ENCODE results near the gene SUSD5. TPM values are rescaled to one million over a fixed set of nuclear protein-coding genes. Genes with fewer than 3 reads are reported as not detected.
"Not testable (repeated sequence)": the region's sequence is repeated elsewhere in the genome, so short reads cannot be mapped to it uniquely, and the experiment has no call there.

Gene SUSD5
- total and polyA plus RNA-seq, 2 donors from 2014 or later = 1.2 to 13.8 TPM

- Histone ChIP-seq H3K9me3 (ENCODE audit: control insufficient read depth in 2 of 3, insufficient read depth in 1 of 3, low read length in 3 of 3) (no peaks in the 10 kb centered on the region), H3K9ac (ENCODE audit: low read length in 3 of 3) (peak overlapping the region in 2 of 3 donors; percentile 63 to 80), H3K27ac (ENCODE audit: low read depth in 2 of 2, low read length in 2 of 2) (peak overlapping the region; percentile 93 to 98), H3K4me3 (ENCODE audit: low read length in 3 of 3) (peak overlapping the region; percentile 64 to 87 (median 74)), H3K4me1 (ENCODE audit: control insufficient read depth in 2 of 3, insufficient read depth in 2 of 3, low read depth in 1 of 3, low read length in 3 of 3) (peaks cover 0 to 7% (median 3%) of the 10 kb centered on the region in 3 donors), H3K27me3 (ENCODE audit: control insufficient read depth, insufficient read depth, low read length) (no peaks in the 10 kb centered on the region), H3K36me3 (ENCODE audit: control insufficient read depth in 2 of 3, insufficient read depth in 3 of 3, low read length in 3 of 3) (no peaks in the 10 kb centered on the region)
- intact Hi-C loops (cut with DNase I) = no loop called here
- DNase-seq = no peak
- FAIRE-seq = no peak
- no peak for TF ChIP-seq CTCF (IDR thresholded peaks at IDR 0.05; ENCODE audit: borderline replicate concordance, extremely low read depth, insufficient read depth)
These were observed 104.0 kb downstream of the SUSD5 start for GRCh38 chr3:33114622-33115023.

- no peak for TF ChIP-seq CTCF (IDR thresholded peaks at IDR 0.05; ENCODE audit: borderline replicate concordance, extremely low read depth, insufficient read depth)
- FAIRE-seq (no peak), DNase-seq (peak; percentile 92 to 99 (median 96))
- Histone ChIP-seq H3K9ac (ENCODE audit: low read length in 3 of 3) (peak within 1 kb of the TSS; percentile 63 to 85 (median 80)), H3K9me3 (ENCODE audit: control insufficient read depth in 2 of 3, insufficient read depth in 1 of 3, low read length in 3 of 3) (no peaks in the 10 kb centered on the region), H3K4me1 (ENCODE audit: control insufficient read depth in 2 of 3, insufficient read depth in 2 of 3, low read depth in 1 of 3, low read length in 3 of 3) (peaks cover 0 to 7% (median 3%) of the 10 kb centered on the region in 3 donors), H3K27me3 (ENCODE audit: control insufficient read depth, insufficient read depth, low read length) (no peaks in the 10 kb centered on the region), H3K4me3 (ENCODE audit: low read length in 3 of 3) (peak within 1 kb of the TSS; percentile 74 to 87 (median 84)), H3K27ac (ENCODE audit: low read depth in 2 of 2, low read length in 2 of 2) (peak within 1 kb of the TSS; percentile 93 to 98), H3K36me3 (ENCODE audit: control insufficient read depth in 2 of 3, insufficient read depth in 3 of 3, low read length in 3 of 3) (no peaks in the 10 kb centered on the region)
- intact Hi-C loops (cut with DNase I) = no loop called here
These were observed 104.6 kb downstream of the SUSD5 start, which contains the start of gene CRTAP for GRCh38 chr3:33113772-33114621. TSS of gene CRTAP (plus strand) at chr3:33114014. CDS start at chr3:33114078, 64 bp downstream.

GRCh38 chr3:33111581-33111980 is 107.0 kb downstream of the SUSD5 start:
- Histone ChIP-seq H3K4me3 (ENCODE audit: low read length in 3 of 3) (no peak overlapping the region), H3K27ac (ENCODE audit: low read depth in 2 of 2, low read length in 2 of 2) (no peak overlapping the region), H3K4me1 (ENCODE audit: control insufficient read depth in 2 of 3, insufficient read depth in 2 of 3, low read depth in 1 of 3, low read length in 3 of 3) (peaks cover 0 to 4% (median 0%) of the 10 kb centered on the region in 3 donors), H3K9ac (ENCODE audit: low read length in 3 of 3) (no peak overlapping the region), H3K9me3 (ENCODE audit: control insufficient read depth in 2 of 3, insufficient read depth in 1 of 3, low read length in 3 of 3) (no peaks in the 10 kb centered on the region), H3K36me3 (ENCODE audit: control insufficient read depth in 2 of 3, insufficient read depth in 3 of 3, low read length in 3 of 3) (no peaks in the 10 kb centered on the region), H3K27me3 (ENCODE audit: control insufficient read depth, insufficient read depth, low read length) (no peaks in the 10 kb centered on the region)
- intact Hi-C loops (cut with DNase I) = no loop called here
- TF ChIP-seq CTCF (IDR thresholded peaks at IDR 0.05; ENCODE audit: borderline replicate concordance, extremely low read depth, insufficient read depth) = no peak
- DNase-seq = no peak
- FAIRE-seq = no peak

GRCh38 chr3:33106854-33107253 is 111.8 kb downstream of the SUSD5 start:
- H3K4me3 ChIP-seq (ENCODE audit: low read length in 3 of 3); DNase-seq; H3K27me3 ChIP-seq (ENCODE audit: control insufficient read depth, insufficient read depth, low read length); H3K4me1 ChIP-seq (ENCODE audit: control insufficient read depth in 2 of 3, insufficient read depth in 2 of 3, low read depth in 1 of 3, low read length in 3 of 3); FAIRE-seq; H3K27ac ChIP-seq (ENCODE audit: low read depth in 2 of 2, low read length in 2 of 2); H3K36me3 ChIP-seq (ENCODE audit: control insufficient read depth in 2 of 3, insufficient read depth in 3 of 3, low read length in 3 of 3); H3K9me3 ChIP-seq (ENCODE audit: control insufficient read depth in 2 of 3, insufficient read depth in 1 of 3, low read length in 3 of 3); H3K9ac ChIP-seq (ENCODE audit: low read length in 3 of 3); intact Hi-C loops (cut with DNase I): not testable (repeated sequence)
